Activated CD8-positive, alpha-beta T cell treated with anti-CD3 and anti-CD28 coated beads, Interleukin-2, amount 10 ng/mL, durations not matched to agents 7 days and 5 days (primary cell): ENCODE measurements around the gene POLDIP2. TPM values are rescaled to one million over a fixed set of nuclear protein-coding genes. Genes with fewer than 3 reads are reported as not detected.

ENCODE experiments used
- ATAC-seq: fragments of 150-1000 bp; cut with Tn5 transposase; one replicate; pipeline ENCODE4 v1.10.0; 2021; ENCODE audit warnings: moderate library complexity
- CTCF ChIA-PET: fragments of 350-600 bp; sonication (Branson Sonifier 250); formaldehyde crosslinking; loops from one replicate; lab custom pipeline; 2021; ENCODE audit warnings: antibody characterized with exemption; lab: Charles Lee
- POLR2A ChIA-PET: fragments of 350-600 bp; sonication (Branson Sonifier 250); formaldehyde crosslinking; loops from one replicate; lab custom pipeline; 2021; ENCODE audit warnings: antibody characterized with exemption; lab: Charles Lee
- DNase-seq: peaks from one replicate; pipeline ENCODE4 v3.0.0-alpha.2; 2020
- H3K27ac Mint-ChIP-seq: one replicate; pipeline ENCODE4 v1.8.0; 2021; ENCODE audit warnings: mild to moderate bottlenecking, mixed read lengths
- H3K27me3 Mint-ChIP-seq: one replicate; pipeline ENCODE4 v1.8.0; 2021; ENCODE audit warnings: low read depth, mixed read lengths
- H3K36me3 Mint-ChIP-seq: one replicate; pipeline ENCODE4 v1.8.0; 2021; ENCODE audit warnings: low read depth, mixed read lengths
- H3K4me1 Mint-ChIP-seq: one replicate; pipeline ENCODE4 v1.8.0; 2021; ENCODE audit warnings: low read depth, mixed read lengths
- H3K4me3 Mint-ChIP-seq: one replicate; pipeline ENCODE4 v1.8.0; 2021; ENCODE audit warnings: mild to moderate bottlenecking, mixed read lengths
- H3K9me3 Mint-ChIP-seq: one replicate; pipeline ENCODE4 v1.8.0; 2022; ENCODE audit warnings: mixed read lengths; ENCODE audit not compliant: insufficient read depth
- total RNA-seq, 2 experiments: library from RNA; stranded (reverse); gene quantifications; one replicate each; pipeline ENCODE4 v1.2.3, GENCODE V29; 2021

The POLDIP2 gene
- total RNA-seq, 2 experiments from 2014 or later: 68.1 to 73.9 TPM

GRCh38 chr17:28364665-28365363 lies 7.5 kb upstream of the POLDIP2 start, which contains the start of gene SEBOX:
Gene SEBOX (minus strand): TSS chr17:28365199. CDS start chr17:28365151, 48 bp downstream.
- Mint-ChIP-seq H3K4me3 (no peak within 1 kb of the TSS), H3K27me3 (no peaks in the 10 kb centered on the region), H3K4me1 (no peaks in the 10 kb centered on the region), H3K9me3 (no peaks in the 10 kb centered on the region), H3K36me3 (peaks cover 15% of the 10 kb centered on the region), H3K27ac (no peak within 1 kb of the TSS)
- DNase-seq (no peak), ATAC-seq (no peak)
- CTCF ChIA-PET: no interaction called here
- POLR2A ChIA-PET: interaction anchor here (1.1 kb wide), 1 partner anchor 16 kb away, joined by 3 read pairs; no protein-coding TSS in a partner anchor

DNA sequence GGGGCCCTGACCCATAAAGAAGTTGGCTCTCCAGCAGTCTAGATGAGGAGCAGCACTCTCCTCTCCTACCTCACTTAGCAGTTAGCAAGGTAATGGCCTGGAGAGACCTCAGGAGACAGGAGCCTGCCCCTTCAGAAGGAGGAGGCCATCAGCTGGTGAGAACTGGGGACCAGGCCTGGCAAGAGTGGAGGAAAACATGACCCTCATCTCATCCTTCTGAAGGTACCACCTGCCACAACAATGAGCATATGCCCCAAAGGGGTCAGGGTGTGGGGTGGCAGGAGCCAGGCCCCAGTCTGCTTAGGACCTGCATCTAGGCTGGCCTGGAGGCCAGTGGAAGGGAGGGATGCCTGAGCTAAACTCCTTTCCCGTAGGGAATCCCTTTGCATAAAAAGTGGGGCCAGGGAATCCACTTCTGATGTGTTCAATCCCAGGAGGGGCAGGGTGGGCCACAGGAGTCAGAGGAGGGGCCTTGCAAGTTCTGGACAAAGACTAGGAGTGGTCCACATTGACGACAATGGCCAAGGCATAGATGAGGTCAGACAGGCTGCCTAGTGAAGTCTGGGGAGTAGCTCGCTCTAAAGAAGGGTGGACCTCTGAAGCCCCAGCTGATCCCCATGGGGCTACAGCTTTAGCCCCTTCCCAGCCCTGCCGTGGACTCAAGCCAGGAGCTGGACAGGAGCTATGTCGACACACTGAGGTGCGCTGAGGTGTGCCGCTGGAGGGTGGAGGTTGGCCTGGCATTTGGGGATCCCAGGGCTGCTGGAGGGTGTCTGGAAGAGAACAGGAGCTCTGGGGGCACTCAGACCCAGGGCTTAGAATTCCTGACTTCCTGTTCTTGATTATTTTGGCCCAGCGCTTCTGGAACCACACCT lies 6.7 kb upstream of the POLDIP2 start:
- Mint-ChIP-seq H3K27ac (no peak overlapping the region), H3K27me3 (no peaks in the 10 kb centered on the region), H3K4me1 (peaks cover 3% of the 10 kb centered on the region), H3K36me3 (peaks cover 20% of the 10 kb centered on the region), H3K9me3 (no peaks in the 10 kb centered on the region), H3K4me3 (no peak overlapping the region)
- CTCF ChIA-PET: no interaction called here
- DNase-seq (no peak), ATAC-seq (no peak)
- POLR2A ChIA-PET: interaction anchor here (1.1 kb wide), 1 partner anchor 15 kb away, joined by 3 read pairs; no protein-coding TSS in a partner anchor

DNA sequence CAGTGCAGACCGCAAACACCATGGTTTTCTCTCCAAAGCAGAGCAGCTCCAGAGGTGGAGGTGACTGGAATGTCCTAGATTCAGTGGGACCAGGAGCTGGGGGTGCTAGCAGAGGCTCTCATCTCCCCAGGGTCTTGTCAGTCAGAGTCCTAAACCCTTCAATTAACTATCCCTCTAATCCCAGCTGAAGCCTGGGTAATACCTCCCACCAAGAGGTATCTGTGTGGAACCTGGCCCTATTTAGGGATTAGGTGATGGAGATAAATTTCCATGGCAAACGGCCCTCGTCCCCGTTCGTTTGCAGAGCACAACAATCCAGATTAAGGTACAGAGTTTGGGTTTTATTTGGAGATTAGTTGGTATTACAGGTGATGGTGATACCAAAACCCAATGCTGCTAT lies 5.9 kb upstream of the POLDIP2 start:
- Mint-ChIP-seq H3K4me3 (no peak overlapping the region), H3K4me1 (peaks cover 12% of the 10 kb centered on the region), H3K9me3 (no peaks in the 10 kb centered on the region), H3K36me3 (peaks cover 20% of the 10 kb centered on the region), H3K27ac (no peak overlapping the region), H3K27me3 (no peaks in the 10 kb centered on the region)
- ChIA-PET CTCF (no interaction called here), POLR2A (no interaction called here)
- no peak for DNase-seq
- ATAC-seq: no peak

DNA sequence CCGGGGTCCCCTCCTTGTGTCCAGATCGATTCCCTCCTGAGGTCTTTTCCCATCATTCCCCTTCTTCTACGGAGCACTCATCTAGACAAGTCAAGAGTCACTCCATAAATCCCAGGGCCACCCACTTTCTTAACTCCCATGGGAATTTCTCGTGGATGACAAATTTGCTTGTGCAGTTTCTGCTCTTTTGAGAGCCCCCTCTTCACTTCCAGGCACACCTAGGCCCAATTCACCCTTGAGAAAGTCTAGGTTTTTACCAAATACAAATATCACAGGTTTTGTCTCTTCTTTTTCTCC lies 522 bp upstream of the POLDIP2 start:
- H3K4me1 Mint-ChIP-seq: peaks cover 36% of the 10 kb centered on the region
- H3K36me3 Mint-ChIP-seq: peaks cover 43% of the 10 kb centered on the region
- H3K9me3 Mint-ChIP-seq: no peaks in the 10 kb centered on the region
- ATAC-seq: no peak
- DNase-seq: no peak
- peak overlapping the region; percentile 97 for H3K4me3 Mint-ChIP-seq
- CTCF ChIA-PET: interaction anchor here (0.7 to 2.9 kb wide), 8 partner anchors 9 to 121 kb away, joined by 3 to 16 read pairs (median 4); partner anchors contain the start of gene TNFAIP1
- peak overlapping the region; percentile 97 for H3K27ac Mint-ChIP-seq
- no peaks in the 10 kb centered on the region for H3K27me3 Mint-ChIP-seq
- POLR2A ChIA-PET: interaction anchor here (0.6 to 4.5 kb wide), 13 partner anchors 10 to 47 kb away, joined by 3 to 47 read pairs (median 4); partner anchors contain the start of genes IFT20, SARM1, TNFAIP1 and VTN

DNA sequence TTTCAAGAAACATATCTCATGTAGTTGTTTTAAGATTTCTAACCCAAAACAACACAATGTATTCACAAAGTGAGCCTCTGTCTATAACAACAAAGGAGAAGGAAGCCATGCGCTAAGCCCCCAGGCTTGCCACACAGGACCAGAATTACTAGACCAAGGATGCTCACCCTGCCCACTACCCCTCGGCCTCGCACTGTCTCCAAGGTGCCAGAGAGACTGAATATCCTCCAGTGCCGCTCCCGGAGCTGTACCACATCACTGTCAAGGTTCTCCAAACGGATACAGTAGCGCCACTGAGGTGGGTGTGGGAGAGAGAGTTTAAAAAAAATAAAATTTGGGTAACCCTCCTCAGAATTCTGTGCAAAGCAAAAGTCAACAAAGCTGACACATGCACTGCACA lies 7.1 kb downstream of the POLDIP2 start:
- Mint-ChIP-seq H3K4me3 (no peak overlapping the region), H3K27me3 (no peaks in the 10 kb centered on the region), H3K27ac (no peak overlapping the region), H3K4me1 (peaks cover 4% of the 10 kb centered on the region), H3K9me3 (no peaks in the 10 kb centered on the region), H3K36me3 (peaks cover 69% of the 10 kb centered on the region)
- CTCF ChIA-PET: no interaction called here
- POLR2A ChIA-PET: no interaction called here
- no peak for ATAC-seq
- no peak for DNase-seq

- DNase-seq: no peak
- ChIA-PET CTCF (interaction anchor here (1.2 kb wide), 1 partner anchor 13 kb away, joined by 5 read pairs; the partner anchor contains the start of genes IFT20 and TNFAIP1), POLR2A (interaction anchor here (1.3 to 1.4 kb wide), 2 partner anchors 13 to 15 kb away, joined by 3 to 4 read pairs; partner anchors contain the start of genes IFT20 and TNFAIP1)
- no peak overlapping the region for H3K4me3 Mint-ChIP-seq
- H3K27ac Mint-ChIP-seq: no peak overlapping the region
- no peaks in the 10 kb centered on the region for H3K9me3 Mint-ChIP-seq
- H3K27me3 Mint-ChIP-seq: no peaks in the 10 kb centered on the region
- H3K36me3 Mint-ChIP-seq: peaks cover 65% of the 10 kb centered on the region
- no peak for ATAC-seq
- H3K4me1 Mint-ChIP-seq: no peaks in the 10 kb centered on the region
Observed at GRCh38 chr17:28348979-28349378, 8.3 kb downstream of the POLDIP2 start.

DNA sequence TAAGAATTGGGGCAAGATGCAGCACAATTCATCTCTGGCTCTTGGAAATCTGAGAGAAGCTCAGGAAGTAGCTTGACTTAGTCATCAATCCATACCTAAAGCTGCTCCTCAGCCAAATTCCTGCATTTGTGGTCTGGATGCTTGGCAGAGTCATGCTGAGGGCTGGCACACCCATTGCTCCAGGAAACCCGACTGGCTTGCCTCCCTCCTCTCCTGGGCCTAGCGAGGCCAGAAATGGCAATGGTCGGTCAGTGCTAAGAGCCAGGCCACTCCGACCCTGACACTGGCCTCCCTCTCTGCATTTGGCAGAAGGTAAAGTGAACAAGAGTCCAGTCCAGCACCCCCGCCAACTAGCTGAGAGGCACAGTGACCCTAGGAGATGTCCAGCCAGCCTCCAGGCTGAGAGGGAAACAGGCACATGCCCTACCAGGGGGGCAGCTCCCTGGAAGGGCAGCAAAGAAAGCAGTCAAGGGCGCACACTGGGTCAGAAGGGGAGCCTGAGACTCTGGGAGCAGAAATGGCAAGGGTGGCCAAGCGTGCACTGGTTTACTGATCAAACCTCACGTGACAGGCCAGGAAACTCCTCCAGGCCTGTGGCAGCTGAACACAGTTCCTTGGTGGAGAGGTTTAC lies 10.0 kb downstream of the POLDIP2 start:
- CTCF ChIA-PET: no interaction called here
- H3K9me3 Mint-ChIP-seq: no peaks in the 10 kb centered on the region
- peaks cover 61% of the 10 kb centered on the region for H3K36me3 Mint-ChIP-seq
- DNase-seq: no peak
- POLR2A ChIA-PET: interaction anchor here (1.1 to 1.4 kb wide), 2 partner anchors 10 to 11 kb away, joined by 4 read pairs; partner anchors contain the start of genes IFT20, POLDIP2 and TNFAIP1
- peaks cover 5% of the 10 kb centered on the region for H3K4me1 Mint-ChIP-seq
- H3K27ac Mint-ChIP-seq: no peak overlapping the region
- no peak for ATAC-seq
- H3K27me3 Mint-ChIP-seq: no peaks in the 10 kb centered on the region
- H3K4me3 Mint-ChIP-seq: no peak overlapping the region

GRCh38 chr17:28346746-28347246 lies 10.5 kb downstream of the POLDIP2 start:
- Mint-ChIP-seq H3K4me3 (no peak overlapping the region), H3K27me3 (no peaks in the 10 kb centered on the region), H3K27ac (no peak overlapping the region), H3K9me3 (no peaks in the 10 kb centered on the region), H3K4me1 (peaks cover 5% of the 10 kb centered on the region), H3K36me3 (peaks cover 62% of the 10 kb centered on the region)
- ATAC-seq: no peak
- POLR2A ChIA-PET: interaction anchor here (1.7 kb wide), 1 partner anchor 10 kb away, joined by 7 read pairs; the partner anchor contains the start of gene POLDIP2
- CTCF ChIA-PET: no interaction called here
- DNase-seq: no peak

DNA sequence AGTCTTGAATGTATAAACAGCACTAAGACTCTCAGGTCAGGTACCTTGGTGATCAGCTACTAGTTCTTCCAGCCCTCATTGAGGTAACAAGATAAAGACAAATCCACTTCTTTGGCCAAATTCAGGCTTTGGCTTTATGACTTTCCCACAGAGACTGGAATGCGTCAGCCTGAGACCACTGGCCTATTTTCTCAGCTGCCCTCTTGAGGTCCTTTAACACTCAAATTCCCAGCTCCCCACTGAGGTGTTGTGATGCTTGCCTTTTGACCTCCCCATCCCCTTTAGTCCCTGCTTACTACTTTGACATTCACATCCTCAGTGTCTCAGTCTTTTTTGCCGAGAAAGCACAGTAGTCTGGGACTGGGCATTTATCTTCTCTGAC lies 11.1 kb downstream of the POLDIP2 start:
- ChIA-PET CTCF (interaction anchor here (1.2 kb wide), 1 partner anchor 10 kb away, joined by 6 read pairs; the partner anchor contains the start of gene TNFAIP1), POLR2A (interaction anchor here (1.5 to 1.7 kb wide), 2 partner anchors 11 kb away, joined by 5 to 7 read pairs; partner anchors contain the start of genes IFT20, POLDIP2 and TNFAIP1)
- Mint-ChIP-seq H3K36me3 (peaks cover 58% of the 10 kb centered on the region), H3K27me3 (no peaks in the 10 kb centered on the region), H3K9me3 (no peaks in the 10 kb centered on the region), H3K4me3 (no peak overlapping the region), H3K4me1 (peaks cover 5% of the 10 kb centered on the region), H3K27ac (no peak overlapping the region)
- ATAC-seq (no peak), DNase-seq (no peak)

- Mint-ChIP-seq H3K36me3 (peaks cover 56% of the 10 kb centered on the region), H3K27ac (no peak overlapping the region), H3K4me3 (no peak overlapping the region), H3K27me3 (no peaks in the 10 kb centered on the region), H3K4me1 (peaks cover 5% of the 10 kb centered on the region), H3K9me3 (no peaks in the 10 kb centered on the region)
- DNase-seq (no peak), ATAC-seq (no peak)
- ChIA-PET POLR2A (interaction anchor here (1.5 to 1.7 kb wide), 2 partner anchors 10 to 12 kb away, joined by 5 to 7 read pairs; partner anchors contain the start of genes IFT20, POLDIP2 and TNFAIP1), CTCF (interaction anchor here (1.2 kb wide), 1 partner anchor 10 kb away, joined by 6 read pairs; the partner anchor contains the start of gene TNFAIP1)
Observed at GRCh38 chr17:28345419-28346198, 11.7 kb downstream of the POLDIP2 start.
